GM18498 (cell line): ENCODE data around the gene KCNMB3.
"Not testable (repeated sequence)": the region's sequence is repeated elsewhere in the genome, so short reads cannot be mapped to it uniquely, and the experiment has no call there.

Experiments
- ATAC-seq: cut with Tn5 transposase; IDR thresholded peaks from one replicate; pipeline ENCODE4 v1.9.1; 2021; ENCODE audit warnings: mild to moderate bottlenecking, moderate library complexity; ENCODE audit not compliant: unreplicated experiment

The KCNMB3 gene

GRCh38 chr3:179250803-179251476, at the start of gene KCNMB3:
Gene KCNMB3, minus strand, starts transcription at chr3:179251114. Its CDS starts 124 bp downstream, at chr3:179250990.
- ATAC-seq, result no peak

GRCh38 chr3:179299999-179300613, 49.2 kb upstream of the KCNMB3 start:
- no peak for ATAC-seq

- ATAC-seq, result no peak
These were observed 48.4 kb upstream of the KCNMB3 start for GRCh38 chr3:179299316-179299715.

- ATAC-seq, result no peak
These were observed 47.2 kb upstream of the KCNMB3 start for GRCh38 chr3:179297971-179298725.

GRCh38 chr3:179292450-179292849, 41.5 kb upstream of the KCNMB3 start:
- ATAC-seq, result no peak

GRCh38 chr3:179289295-179289694, 38.4 kb upstream of the KCNMB3 start:
- no peak for ATAC-seq

GRCh38 chr3:179288845-179289244, 37.9 kb upstream of the KCNMB3 start:
- ATAC-seq, result no peak

- ATAC-seq, result no peak
These were observed 35.4 kb upstream of the KCNMB3 start for GRCh38 chr3:179286331-179286730.

GRCh38 chr3:179281825-179282224, 30.9 kb upstream of the KCNMB3 start:
- ATAC-seq, result no peak

- no peak for ATAC-seq
These were observed 28.9 kb upstream of the KCNMB3 start for GRCh38 chr3:179279837-179280236.

GRCh38 chr3:179278932-179279693, 28.2 kb upstream of the KCNMB3 start:
- ATAC-seq, result no peak

- no peak for ATAC-seq
These were observed 27.2 kb upstream of the KCNMB3 start for GRCh38 chr3:179278151-179278550.

- ATAC-seq, result no peak
These were observed 25.8 kb upstream of the KCNMB3 start for GRCh38 chr3:179276743-179277142.

- ATAC-seq, result no peak
These were observed 25.1 kb upstream of the KCNMB3 start for GRCh38 chr3:179276001-179276400.

GRCh38 chr3:179274434-179274833, 23.5 kb upstream of the KCNMB3 start:
- not testable (repeated sequence) for ATAC-seq

- ATAC-seq, result no peak
These were observed 21.5 kb upstream of the KCNMB3 start for GRCh38 chr3:179272385-179272784.

- no peak for ATAC-seq
These were observed 18.3 kb upstream of the KCNMB3 start for GRCh38 chr3:179269152-179269707.

- no peak for ATAC-seq
These were observed 17.6 kb upstream of the KCNMB3 start for GRCh38 chr3:179268400-179269051.

- ATAC-seq, result no peak
These were observed 15.8 kb upstream of the KCNMB3 start for GRCh38 chr3:179266701-179267211.

- ATAC-seq, result peak; percentile 49
These were observed 15.0 kb upstream of the KCNMB3 start for GRCh38 chr3:179265875-179266274.
